HG02840 (cell line): ENCODE data around the gene ANKRD6.

Source experiments
- ATAC-seq: cut with Tn5 transposase; IDR thresholded peaks from one replicate; pipeline ENCODE4 v1.9.1; 2021; ENCODE audit warnings: mild to moderate bottlenecking, moderate library complexity, moderate number of reproducible peaks; ENCODE audit not compliant: unreplicated experiment, low FRiP score

Gene ANKRD6

DNA sequence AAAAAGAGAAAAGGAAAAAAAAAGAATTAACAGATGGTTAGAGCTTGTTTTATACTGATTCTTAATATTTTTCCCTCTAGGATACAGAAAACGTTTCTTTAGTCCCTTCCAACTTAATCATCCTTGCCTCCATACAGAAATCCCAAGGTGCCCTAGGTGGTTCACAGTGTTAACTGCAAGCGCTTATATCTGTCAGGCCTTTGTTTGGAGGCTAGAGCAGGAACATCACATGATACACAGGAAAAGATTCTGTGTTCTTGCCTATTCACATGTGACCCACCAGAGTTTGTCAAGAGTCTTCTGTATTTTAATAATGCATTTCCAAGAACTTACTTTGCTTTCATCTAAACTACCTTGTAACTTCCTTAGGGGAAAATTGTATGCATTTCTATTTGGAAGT is 31.3 kb downstream of the ANKRD6 start:
- ATAC-seq = no peak

DNA sequence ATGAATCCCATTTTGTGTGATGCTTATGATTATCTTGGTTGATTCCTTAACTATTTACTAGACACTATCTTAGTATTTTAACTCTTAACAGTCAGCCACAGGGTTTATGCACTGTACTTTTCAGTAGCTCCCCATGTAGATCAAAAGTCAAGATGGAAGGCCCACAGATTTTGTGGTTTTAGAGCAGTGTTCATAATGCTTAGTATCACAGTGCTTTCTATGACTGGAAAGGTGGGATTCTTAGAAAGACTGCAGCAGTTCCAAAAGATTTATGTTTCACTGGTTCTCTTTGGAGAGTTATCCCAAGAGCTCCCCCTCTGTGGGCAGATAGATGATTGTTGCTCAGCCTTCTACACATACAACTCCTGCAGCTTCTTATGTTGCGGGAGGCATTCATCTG is 34.5 kb downstream of the ANKRD6 start:
- no peak for ATAC-seq

DNA sequence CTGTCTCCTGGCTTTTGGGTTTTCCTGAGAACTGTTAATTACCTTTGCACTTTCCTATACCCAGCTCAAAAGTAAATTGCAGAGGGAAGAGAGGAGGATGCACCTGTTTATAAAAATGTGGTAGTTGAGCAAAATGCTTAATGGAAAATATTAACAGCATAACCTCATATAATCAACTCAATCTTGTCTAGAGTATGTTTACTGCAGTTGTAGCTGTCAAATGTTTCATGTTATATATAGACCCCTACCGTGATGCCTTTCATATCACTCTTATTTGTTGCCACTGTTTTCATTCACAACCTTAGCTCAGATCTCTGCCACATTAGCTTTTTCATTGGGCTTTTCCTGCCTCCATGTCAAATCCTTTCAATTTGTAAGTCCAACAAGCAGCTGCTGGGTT is 36.0 kb downstream of the ANKRD6 start:
- no peak for ATAC-seq

DNA sequence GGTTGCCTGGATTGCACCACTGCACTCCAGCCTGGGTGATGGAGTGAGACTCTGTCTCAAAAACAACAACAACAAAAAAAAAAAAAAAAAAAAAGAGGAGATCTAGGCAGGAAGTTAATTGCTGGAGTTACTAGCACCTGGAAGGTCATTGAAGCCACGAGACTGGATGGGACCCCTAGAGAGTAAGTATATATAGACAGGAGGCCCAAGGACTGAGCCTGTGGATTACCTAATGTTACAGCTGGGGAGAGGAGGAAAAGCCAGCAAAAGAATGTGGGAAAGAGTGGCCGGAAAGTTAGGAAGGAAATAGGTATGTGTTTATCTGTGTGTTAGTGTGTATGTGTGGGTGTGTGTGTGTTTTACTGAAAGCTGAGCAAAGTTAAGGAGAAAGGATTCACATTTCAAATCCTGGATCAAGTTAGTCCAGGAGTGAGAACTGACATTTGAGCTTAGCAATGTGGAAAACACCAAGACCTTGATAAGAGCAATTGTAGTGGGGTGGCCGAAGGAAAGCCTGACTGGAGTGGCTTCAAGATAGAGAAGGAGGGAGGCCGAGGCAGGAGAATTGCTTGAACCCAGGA is 38.4 kb downstream of the ANKRD6 start:
- ATAC-seq = no peak

DNA sequence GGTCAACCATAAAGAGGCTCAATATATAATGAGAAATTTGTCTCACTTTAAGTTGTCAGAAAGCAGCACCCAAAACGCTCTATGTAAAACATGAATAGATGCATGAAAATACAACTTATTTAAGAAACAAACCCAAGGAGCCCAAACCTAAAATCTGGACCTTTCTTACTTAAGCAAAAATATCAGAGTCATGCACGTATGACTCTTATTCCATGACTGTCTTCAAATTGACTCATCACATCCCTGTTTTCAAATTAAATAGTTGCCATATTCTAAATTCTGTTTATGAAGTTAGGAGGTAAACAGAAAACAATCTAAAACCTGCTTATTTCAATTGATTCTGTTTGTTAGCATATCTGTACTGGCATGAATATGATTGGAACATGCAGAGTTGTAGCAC is 42.1 kb downstream of the ANKRD6 start:
- ATAC-seq = no peak

DNA sequence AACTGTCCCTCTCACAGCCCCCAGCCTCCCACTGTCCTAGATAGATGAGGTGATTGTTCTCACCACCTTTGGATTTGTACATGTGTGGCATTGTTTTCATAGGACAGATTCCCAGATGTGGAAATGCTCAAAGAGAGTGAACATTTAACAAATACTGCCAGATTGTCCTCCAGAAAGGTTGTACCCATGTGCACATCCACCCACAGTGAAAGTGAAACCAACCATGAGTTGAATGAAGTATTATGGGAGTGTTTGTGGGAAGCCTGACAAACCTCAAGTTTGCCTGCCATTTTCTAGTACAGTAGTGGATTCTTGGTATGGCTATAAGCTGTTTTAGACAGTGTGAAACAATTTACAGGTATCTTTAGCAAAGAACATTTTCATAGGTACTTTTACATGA is 42.7 kb downstream of the ANKRD6 start:
- no peak for ATAC-seq

DNA sequence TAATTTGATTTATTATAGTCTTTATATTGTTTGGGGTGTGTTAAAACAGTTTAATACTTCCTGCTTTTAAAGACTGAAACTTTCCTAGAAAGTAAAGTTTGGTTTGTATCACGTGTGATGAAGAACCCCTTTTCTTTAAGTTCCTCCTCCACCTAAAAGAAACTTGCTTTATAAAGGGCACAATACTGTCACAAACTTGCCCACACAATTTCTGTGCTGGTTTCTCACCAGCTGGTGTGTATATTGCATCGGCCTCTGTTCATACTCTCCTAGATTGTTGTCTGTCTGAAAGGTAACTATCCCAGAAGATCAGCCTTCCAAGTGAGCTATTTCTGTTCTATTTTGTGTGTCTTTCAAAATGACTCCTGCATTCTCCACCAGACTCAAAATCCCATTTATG is 46.9 kb downstream of the ANKRD6 start:
- no peak for ATAC-seq

DNA sequence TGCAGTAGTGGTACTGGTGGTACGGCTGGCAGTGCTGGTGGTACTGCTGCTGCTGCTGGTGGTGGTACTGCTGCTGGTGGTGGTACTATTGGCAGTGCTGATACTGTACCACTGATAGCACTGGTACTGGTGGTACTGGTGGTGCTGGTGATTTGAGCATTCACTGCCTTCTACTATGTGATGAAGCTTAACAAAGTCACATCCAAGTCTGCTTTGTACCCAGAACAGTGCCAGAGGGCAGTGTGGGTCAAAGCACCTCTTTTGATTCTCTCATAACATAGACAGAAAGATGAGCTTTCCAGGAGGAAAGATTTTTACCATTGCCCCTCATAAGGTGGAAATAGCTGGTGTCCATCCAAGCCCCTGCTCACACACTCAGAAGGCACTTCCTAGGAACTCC is 48.7 kb downstream of the ANKRD6 start:
- ATAC-seq = no peak

DNA sequence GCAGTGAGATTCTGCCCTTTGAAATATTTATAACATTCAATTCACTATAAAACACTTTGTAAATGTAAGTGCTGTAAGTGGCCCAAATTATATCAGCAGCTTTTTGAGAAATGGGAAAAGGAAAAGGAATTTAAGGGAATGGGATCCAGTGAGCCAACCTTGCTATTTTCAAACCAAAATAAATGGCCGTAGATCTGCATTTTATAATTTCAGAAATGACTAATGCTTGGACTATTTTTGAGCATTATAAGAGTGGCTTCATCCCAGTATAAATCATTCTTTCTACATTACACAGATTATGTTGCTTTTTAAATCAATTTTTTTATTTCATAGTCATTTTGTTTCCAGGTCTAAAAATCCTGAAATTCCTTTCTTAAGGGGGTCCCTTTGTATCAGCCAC is 49.2 kb downstream of the ANKRD6 start:
- no peak for ATAC-seq

DNA sequence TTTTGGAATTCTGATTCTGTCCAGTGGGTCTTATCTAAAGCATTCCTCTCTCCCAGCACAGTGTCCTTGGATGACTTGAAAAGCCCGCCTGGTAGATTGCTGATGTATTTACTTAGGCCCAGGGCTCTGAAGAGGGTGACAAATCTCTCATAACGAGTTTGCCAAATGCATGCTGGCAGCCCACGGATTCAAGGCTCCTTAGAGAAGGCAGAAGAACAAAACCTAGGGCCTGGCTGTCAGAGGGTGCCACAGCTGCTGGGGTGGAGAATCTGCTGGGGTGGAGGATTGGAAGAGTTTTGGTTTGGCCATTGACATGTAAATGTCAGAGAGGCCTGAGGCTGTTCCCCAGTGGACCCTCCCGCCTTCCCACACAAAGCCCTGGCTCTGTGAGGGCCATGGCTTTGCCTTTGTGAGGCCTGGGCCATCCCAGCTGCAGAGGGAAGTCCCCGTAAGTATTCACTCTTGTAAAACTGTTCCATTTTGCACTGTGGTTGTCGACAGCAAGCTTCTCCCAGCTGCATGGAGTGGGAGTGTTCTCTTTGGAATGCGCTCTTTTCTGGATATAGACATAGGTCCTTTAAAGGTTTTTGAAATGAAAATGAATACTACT is 50.3 kb downstream of the ANKRD6 start:
- ATAC-seq = no peak

DNA sequence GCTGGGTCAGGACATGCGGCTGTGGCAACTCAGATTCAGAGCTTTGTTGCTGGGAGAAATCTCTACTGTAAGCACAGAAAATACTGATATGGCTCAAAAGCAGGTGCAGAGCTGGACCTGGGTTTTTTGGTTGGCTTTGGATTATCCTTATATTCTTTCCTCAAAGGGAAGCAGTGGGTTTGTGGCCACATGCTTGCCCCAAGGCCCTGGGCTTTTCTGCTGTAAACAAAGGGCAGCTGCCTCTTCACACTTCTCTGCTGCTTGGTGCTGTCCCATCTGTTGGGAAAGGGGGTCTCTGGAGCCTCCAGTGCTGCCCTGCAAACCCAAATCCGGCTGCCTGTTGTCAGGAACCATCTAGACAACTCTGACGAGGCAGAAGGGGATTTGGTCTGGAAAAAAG is 52.4 kb downstream of the ANKRD6 start:
- ATAC-seq = no peak

DNA sequence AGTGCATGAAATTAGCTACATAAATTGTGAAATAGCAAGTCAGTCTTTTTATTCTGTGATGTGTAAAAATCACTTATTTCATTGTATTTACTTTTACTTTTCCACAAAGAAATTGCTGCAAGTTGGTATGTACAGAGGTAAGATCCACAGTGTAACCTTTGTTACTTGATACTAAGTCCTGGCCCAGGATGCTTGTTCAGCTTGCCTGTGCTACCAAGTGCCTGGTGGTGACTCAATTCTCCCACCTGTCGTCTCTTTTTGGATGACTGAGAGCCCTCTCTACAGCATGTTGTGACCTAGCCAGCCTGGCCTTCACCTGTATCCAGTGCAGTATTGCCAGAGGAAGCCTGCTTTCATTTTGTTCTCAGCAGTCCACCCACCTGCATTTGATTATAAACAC is 54.9 kb downstream of the ANKRD6 start:
- no peak for ATAC-seq

DNA sequence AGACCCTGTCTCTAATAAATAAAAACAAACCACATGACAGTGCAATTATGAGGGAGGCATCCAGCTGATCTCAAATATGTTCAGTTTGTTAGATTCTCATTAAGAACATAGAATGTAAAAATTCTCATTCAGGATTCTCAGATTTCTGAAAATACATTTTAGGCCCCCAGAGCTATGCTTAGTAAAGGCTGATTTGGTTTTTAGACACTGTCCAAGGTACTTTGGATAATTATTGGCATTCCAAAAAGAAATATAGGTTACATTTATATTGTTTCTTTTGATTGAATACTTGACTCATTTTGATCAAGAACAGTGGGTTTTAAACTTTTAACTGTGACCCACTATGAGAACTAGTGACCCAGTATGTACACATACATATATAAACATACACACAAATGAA is 55.5 kb downstream of the ANKRD6 start:
- no peak for ATAC-seq

DNA sequence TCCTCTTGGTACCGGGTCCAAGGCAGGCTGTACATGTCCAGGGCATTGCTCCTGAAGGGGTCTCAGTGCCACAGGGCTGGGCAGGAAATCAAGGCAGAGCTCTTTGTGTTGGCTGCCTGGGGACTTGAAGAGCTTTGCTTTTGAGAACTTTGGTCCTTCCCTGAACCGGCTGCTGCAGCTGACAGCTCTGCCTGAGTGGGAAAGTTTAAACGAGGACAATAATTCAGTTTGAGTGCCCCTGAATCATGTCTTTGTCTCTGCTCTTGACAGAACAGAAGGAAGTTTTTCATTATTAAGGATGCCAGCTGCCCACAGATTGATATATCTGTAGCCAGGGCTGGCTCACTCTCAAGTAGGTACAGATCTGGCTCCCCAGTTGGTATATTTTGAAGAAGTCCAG is 56.1 kb downstream of the ANKRD6 start:
- no peak for ATAC-seq

DNA sequence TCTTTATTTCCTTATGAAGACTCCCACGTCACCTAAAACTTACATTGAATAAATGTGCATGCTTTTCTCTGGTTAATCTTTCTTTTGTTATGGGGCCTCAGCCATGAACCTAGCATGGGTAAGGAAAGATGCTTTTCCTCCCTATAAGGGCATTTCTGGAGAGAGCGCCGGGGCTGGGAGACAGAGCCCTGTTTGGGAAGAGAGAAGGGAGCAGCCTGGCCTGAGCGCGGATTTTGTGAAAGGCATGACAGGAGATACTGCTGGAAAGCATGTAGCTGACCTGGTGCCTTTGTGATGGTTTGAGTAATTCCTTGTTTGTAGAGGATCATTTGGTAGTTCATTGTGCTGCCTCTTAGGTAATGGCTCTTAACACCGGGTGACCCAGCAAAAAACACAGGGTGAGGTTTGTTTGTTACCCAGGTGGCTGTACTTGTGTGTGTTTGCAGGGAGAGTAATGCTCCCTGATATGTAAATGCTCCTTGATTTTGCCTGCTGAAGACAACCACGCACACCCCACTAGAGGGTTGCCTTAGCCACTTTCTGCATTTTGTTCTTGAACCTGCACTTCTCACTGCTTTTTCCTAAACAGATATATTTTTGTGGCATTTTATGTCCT is 59.2 kb downstream of the ANKRD6 start:
- ATAC-seq = no peak

DNA sequence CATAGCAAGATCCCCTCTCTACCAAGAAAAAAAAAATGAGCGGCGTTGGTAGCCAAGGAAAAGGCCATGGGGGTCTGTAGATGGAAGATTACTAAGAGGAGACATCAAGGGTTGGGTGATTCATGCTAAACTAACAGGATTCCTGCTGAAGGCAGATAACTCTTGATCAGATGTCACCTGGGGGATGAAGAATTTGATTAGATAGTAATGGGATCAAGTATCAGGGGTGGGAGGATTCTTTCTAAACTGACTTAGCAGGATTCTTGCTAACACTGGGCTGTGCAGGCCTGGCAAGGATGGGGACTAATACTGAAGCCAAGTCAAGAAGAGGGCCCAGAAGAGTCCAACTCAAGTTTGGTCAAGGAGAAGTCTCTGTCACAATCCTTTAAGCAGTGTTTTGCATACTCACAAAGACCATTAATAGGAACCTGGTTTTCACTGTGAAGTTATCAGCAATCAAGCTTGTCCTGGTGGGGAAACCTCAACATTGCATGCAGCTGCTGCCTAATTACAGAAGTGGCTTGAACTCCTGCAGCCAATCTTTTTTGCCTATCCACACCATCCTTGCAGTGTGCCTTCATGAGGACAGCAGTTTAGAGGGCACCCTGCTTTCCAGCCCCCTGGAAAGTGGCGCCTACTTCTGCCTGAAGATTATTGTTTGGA is 61.3 kb downstream of the ANKRD6 start:
- no peak for ATAC-seq

DNA sequence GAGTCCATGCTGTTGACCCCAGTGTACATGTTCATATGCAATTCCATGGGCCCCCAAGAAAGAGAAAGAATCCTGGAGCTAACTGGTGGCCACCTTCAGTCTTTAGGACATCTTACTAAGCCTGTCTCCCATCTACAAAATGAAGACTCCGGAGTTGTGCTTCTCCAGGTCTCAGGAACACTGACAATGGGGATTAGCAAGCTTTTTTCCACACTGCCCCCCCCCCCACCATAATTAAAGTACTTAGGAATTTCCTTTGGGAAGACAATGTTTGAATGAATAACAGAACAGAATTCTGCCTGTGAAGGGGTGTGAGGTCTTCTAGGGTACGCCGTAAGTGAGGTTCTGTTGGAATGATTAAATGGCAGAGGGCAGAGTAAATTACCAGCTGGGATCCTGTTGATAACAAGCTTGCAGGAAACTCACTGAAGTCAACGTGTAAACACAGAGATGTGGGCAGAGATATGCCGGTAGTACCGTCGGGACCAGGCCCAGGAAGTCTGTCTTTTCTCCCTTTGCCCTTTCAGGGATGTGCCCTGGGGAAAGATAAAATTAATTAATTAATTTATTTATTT is 63.1 kb downstream of the ANKRD6 start:
- ATAC-seq = no peak

DNA sequence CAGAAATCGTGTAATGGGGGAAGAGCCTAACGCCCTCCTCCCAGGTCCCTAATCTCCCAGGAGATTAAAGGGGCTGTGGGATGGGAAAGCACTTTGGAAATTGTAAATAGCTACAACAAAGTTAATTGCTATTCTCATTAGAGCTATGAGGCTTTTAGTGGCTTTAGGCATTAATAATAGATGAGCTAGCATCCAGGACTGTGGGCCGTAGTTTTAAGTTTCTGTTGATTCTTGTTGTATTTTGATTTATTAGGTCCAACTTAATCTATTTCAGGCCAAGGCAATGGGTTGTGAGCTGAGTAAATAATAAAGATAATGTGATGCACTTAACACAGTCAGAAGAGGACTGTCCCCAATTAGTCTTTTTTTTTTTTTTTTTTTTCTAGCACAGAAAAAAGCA is 67.7 kb downstream of the ANKRD6 start:
- no peak for ATAC-seq

DNA sequence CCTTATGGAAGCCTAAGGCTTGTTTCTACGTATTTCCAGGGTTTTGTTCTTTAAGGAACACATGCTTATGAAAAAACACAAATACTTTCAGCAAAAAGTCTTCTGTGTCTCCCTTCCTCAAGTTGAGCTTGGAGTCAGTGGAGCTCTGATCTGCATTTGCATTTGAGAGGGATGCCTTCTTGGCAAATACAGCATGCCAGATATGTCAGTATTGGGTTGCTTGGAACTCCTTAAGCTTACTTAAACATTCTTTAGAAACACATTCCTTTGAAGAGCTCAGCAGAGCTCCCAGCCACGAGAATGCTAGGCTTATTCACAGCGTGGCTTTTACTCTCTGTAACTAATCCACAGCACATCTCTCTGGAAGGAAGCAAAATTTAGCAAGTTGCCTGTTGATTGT is 68.3 kb downstream of the ANKRD6 start:
- ATAC-seq = no peak

DNA sequence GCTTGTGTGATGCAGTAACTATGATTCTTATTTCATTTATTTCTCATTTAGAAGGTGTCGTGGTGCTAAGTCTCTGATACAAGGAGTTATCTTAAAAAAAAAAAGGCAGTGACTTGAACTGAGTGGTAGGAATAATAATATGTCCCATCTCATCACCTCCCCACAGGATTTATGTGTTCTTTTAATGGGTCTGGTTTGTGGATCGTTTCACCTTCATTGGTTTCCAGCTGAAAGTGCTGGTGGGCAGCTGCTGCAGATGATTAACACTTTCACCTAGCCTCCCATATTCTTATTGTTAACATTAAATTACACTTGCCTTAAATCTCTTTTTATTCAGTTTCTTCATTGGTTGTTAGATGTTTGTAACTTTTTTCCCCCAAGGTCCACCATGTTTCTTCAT is 68.8 kb downstream of the ANKRD6 start:
- ATAC-seq = no peak

DNA sequence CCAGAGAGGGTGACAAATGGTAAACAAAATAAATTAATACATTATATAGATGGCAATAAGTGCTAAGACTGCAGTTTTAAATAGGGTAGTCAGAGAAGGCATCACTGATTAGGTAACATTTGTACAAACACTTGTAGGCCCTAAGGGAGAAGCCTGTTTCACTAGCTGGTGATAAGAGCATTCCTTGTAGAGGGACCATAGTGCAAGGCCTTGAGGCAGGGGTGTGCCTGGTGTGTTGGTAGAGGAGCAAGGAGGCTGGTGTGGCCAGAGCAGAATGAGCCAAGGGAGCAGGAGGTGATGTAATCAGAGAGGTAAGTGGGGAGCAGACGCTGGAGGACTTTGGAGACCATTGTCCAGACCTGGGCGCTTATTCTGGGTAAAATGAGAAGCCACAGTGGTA is 70.7 kb downstream of the ANKRD6 start:
- no peak for ATAC-seq

DNA sequence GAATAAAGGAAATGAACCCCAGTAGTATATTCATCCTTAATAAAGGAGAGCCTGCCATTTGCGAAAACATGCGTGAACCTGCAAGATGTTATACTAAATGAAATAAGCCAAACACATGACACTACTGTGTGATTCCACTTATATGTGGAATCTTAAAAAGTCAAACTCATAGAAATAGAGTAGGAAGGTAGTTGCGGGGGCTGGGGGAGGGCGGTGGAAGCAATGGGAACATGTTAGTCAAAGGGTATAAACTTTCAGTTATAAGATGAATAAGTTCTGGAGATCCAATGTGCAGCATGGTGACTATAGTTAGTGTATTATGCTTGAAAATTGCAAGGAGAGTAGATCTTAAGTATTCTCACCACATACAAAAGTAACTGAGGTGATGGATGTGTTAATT is 72.9 kb downstream of the ANKRD6 start:
- ATAC-seq = no peak
